Measurements from ENCODE around the gene HYI. TPM values are rescaled to one million over a fixed set of nuclear protein-coding genes. Genes with fewer than 3 reads are reported as not detected.

Gene HYI
- total and polyA plus RNA-seq, 2 of the 8 experiments (the other 6 are each of a cell fraction or from before 2014, with no cell fraction given) = 14.4 to 17.7 TPM

DNA sequence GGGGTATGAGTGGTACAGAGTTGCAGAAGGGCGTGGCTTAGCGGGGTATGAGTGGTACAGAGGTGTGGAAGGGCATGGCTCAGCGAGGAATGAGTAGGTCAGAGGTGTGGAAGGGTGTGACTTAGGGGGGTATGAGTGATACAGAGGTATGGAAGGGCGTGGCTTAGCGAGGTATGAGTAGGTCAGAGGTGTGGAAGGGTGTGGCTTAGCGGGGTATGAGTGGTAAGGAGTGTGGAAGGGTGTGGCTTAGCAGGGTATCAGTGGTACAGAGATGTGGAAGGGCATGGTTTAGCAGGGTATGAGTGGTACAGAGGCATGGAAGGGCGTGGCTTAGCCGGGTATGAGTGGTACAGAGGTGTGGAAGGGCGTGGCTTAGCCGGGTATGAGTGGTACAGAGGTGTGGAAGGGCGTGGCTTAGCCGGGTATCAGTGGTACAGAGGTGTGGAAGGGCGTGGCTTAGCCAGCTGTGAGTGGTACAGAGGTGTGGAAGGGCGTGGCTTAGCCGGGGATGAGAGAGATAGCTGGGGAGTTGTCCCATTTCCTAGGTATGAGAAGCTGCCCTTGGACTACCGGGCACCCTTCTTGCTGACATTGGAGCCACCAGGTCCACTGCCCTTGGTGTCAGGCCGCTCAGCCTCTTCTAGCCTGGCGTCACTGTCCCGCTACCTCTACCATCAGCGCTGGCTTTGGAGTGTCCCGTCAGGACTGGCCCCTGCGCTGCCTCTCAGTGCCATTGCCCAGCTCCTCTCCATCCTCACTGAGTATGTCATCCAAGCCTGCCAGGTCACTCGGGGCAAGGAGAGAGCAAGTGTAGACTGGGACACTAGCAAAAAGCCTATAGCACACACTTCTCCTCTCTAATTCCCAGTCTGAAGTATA, 29.8 kb downstream of the HYI start:
- H3K27ac ChIP-seq (ENCODE audit: low read depth, low read length) = no peak overlapping the region
- TF ChIP-seq EGR1 (IDR thresholded peaks at IDR 0.05; ENCODE audit: borderline replicate concordance, low read depth, low read length) (no peak), GTF2F1 (IDR thresholded peaks at IDR 0.05; ENCODE audit: borderline replicate concordance, low read depth, low read length) (no peak), JUND (IDR thresholded peaks at IDR 0.05; ENCODE audit: low read length) (no peak), JUN (IDR thresholded peaks at IDR 0.05; ENCODE audit: low read depth, low read length) (no peak), SIN3A (conservative IDR thresholded peaks at IDR 0.05 in 1 of 2, IDR thresholded peaks at IDR 0.05 in 1 of 2; ENCODE audit: low read depth in 1 of 2, low read length in 2 of 2) (no peak)
- no peak overlapping the region for H4K91ac ChIP-seq (replicated peaks; ENCODE audit: insufficient read length, low read length)
- H3K4me3 ChIP-seq (ENCODE audit: extremely low read depth in 1 of 4, insufficient read depth in 2 of 4, low read depth in 3 of 4, low read length in 4 of 4) = no peak overlapping the region
- no peaks in the 10 kb centered on the region for H3K79me1 ChIP-seq (ENCODE audit: low read depth, low read length)
- peaks cover 0 to 2% of the 10 kb centered on the region in 2 experiments for H4K20me1 ChIP-seq (replicated peaks in 1 of 2; ENCODE audit: control insufficient read depth in 1 of 2, insufficient read depth in 2 of 2, low read length in 2 of 2)
- peaks cover 0 to 8% (median 5%) of the 10 kb centered on the region in 4 experiments; a peak in 6 of 7 replicates for H3K4me1 ChIP-seq (replicated peaks in 1 of 4; ENCODE audit: control insufficient read depth in 3 of 4, insufficient read depth in 4 of 4, low read length in 3 of 4)
- ChIA-PET POLR2A (ENCODE audit: partially characterized antibody) (interaction anchor here (1.0 kb wide), 1 partner anchor 30 kb away, joined by 3 read pairs; the partner anchor contains the start of gene HYI), CTCF (ENCODE audit: partially characterized antibody) (interaction anchor here (0.6 to 3.8 kb wide), 3 partner anchors 9 to 22 kb away, joined by 3 to 16 read pairs (median 3); no protein-coding TSS in a partner anchor)
- no peak overlapping the region for H2AFZ ChIP-seq (ENCODE audit: low read length)
- H2AK5ac ChIP-seq (ENCODE audit: low read depth, low read length) = 0 out of 2 replicates have a peak overlapping the region, but pooled peaks have one; percentile 39
- H2BK20ac ChIP-seq (ENCODE audit: low read length) = no peak overlapping the region
- H2BK15ac ChIP-seq (ENCODE audit: low read length) = no peak overlapping the region
- H3K4me2 ChIP-seq (ENCODE audit: insufficient read depth in 1 of 2, low read depth in 2 of 2, low read length in 2 of 2) = no peak overlapping the region
- H3K23ac ChIP-seq (ENCODE audit: insufficient read length) = no peak overlapping the region
- H3K9me3 ChIP-seq (ENCODE audit: insufficient read depth in 2 of 2, low read depth in 1 of 2, low read length in 1 of 2) = no peaks in the 10 kb centered on the region
- H2BK120ac ChIP-seq (replicated peaks; ENCODE audit: low read depth, low read length) = no peak overlapping the region
- H3K27me3 ChIP-seq (replicated peaks in 1 of 4; ENCODE audit: control insufficient read depth in 3 of 4, extremely low read depth in 1 of 4, insufficient read depth in 3 of 4, low read length in 3 of 4) = no peaks in the 10 kb centered on the region
- DNase-seq (ENCODE audit: low read depth in 1 of 2, low spot score in 2 of 2) (no peak), FAIRE-seq (no peak)
- no peak overlapping the region for H2BK5ac ChIP-seq (ENCODE audit: low read depth, low read length)
- no peak overlapping the region for H3K4ac ChIP-seq (replicated peaks; ENCODE audit: insufficient read length, low read depth, low read length)
- H3K56ac ChIP-seq (replicated peaks; ENCODE audit: insufficient read length, low read depth, low read length) = no peak overlapping the region
- 0 out of 2 replicates have a peak overlapping the region, but pooled peaks have one; percentile 17 for H2BK12ac ChIP-seq (ENCODE audit: low read depth, low read length)
- H3K23me2 ChIP-seq (ENCODE audit: low read depth, low read length) = peaks cover 2% of the 10 kb centered on the region; the same call in 1 of the 2 replicates
- no peak overlapping the region for H4K5ac ChIP-seq (ENCODE audit: insufficient read length, low read depth, low read length)
- H3K18ac ChIP-seq (ENCODE audit: extremely low read depth, low read length) = no peak overlapping the region
- H3K36me3 ChIP-seq (ENCODE audit: control insufficient read depth in 2 of 4, insufficient read depth in 4 of 4, low read length in 3 of 4) = peaks cover 5 to 45% (median 33%) of the 10 kb centered on the region in 4 experiments; a peak in 6 of 8 replicates
- WGBS, 2 experiments (ENCODE audit: extremely low coverage in 1 of 2, insufficient coverage in 1 of 2, insufficient read length in 1 of 2, insufficient replicate concordance in 2 of 2, low coverage in 1 of 2, low lambda C conversion rate in 2 of 2, missing lambda C conversion rate in 1 of 2) = 91% methylated on average over 22 of the region's 23 CpGs; no CpG with 5 or more reads in 1 of the 2 experiments
- H3K9ac ChIP-seq (replicated peaks in 1 of 4; ENCODE audit: extremely low read depth in 1 of 4, low read depth in 3 of 4, low read length in 3 of 4) = no peak overlapping the region
- no peak overlapping the region for H4K8ac ChIP-seq (ENCODE audit: extremely low read depth, insufficient read depth, low read length)
- H3K79me2 ChIP-seq (ENCODE audit: control insufficient read depth in 1 of 2, insufficient read depth in 2 of 2, low read length in 2 of 2) = no peaks in the 10 kb centered on the region
- H3K14ac ChIP-seq (ENCODE audit: insufficient read length) = no peak overlapping the region
